ENCODE data around the gene ABHD12.

DNA sequence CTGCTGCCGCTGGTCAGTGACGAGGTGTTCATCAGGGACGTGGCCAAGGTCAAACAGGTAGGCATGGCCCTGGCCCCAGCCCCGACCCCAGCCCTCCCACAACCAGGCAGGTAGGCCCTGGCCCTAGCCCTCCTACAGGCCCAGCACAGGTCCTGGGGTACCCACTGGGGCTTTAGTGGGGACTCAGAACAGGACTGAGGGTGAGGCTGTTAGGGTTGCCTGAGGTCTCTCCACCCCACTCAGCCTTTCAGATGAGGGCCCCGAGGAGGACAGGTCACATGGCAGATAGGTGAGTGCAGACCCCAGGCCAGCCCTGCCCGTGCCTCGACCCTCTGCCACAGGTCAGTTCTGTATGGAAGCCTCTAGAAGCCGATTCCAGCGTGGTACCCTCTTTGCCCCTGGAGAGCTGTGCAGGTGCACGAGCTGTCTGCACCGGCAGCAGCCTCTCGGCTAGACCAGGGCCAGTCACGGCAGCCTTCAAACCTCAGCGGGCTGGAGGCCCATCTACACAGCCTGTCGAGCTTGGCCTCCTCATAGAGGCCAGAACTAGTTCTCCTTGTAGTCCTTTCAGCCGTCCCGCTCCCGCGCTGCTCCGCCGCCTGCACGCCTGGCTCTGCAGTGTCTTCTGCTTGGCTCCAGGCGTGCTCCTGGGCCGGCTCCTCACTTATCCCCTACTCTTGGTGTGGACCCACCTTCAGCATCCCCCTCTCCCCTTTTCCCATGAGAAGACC lies 107.2 kb downstream of the ABHD12 start:
- TF ChIP-seq RARB (CRISPR knock-in tag; IDR thresholded peaks at IDR 0.05) (no peak), ZC3H10 (CRISPR knock-in tag; IDR thresholded peaks at IDR 0.05) (no peak), ZFP3 (CRISPR knock-in tag; IDR thresholded peaks at IDR 0.05) (no peak)
